ENCODE data around the gene TMEM187.
A peak's percentile ranks its signal among the peaks of the same experiment; 100 is the strongest.

Gene TMEM187

GRCh38 chrX:154006947-154007346, 34.4 kb downstream of the TMEM187 start:
- DNase-seq: no peak

GRCh38 chrX:154008521-154008920, 36.0 kb downstream of the TMEM187 start:
- DNase-seq: no peak

- DNase-seq: no peak
These were observed 38.0 kb downstream of the TMEM187 start for GRCh38 chrX:154010330-154011087.

GRCh38 chrX:154011376-154012335, 39.1 kb downstream of the TMEM187 start:
- no peak for DNase-seq

- no peak for DNase-seq
These were observed 39.9 kb downstream of the TMEM187 start for GRCh38 chrX:154012336-154012991.

GRCh38 chrX:154013001-154013421, 40.5 kb downstream of the TMEM187 start:
- no peak for DNase-seq

- DNase-seq: peak; percentile 63
These were observed 41.2 kb downstream of the TMEM187 start for GRCh38 chrX:154013614-154014360.

GRCh38 chrX:154014429-154015380, 42.2 kb downstream of the TMEM187 start:
- DNase-seq: no peak

GRCh38 chrX:154015581-154016264, 43.2 kb downstream of the TMEM187 start:
- DNase-seq: no peak

GRCh38 chrX:154016366-154017076, 44.0 kb downstream of the TMEM187 start:
- no peak for DNase-seq

- DNase-seq: no peak
These were observed 45.4 kb downstream of the TMEM187 start for GRCh38 chrX:154017766-154018517.

GRCh38 chrX:154018518-154019060, 46.0 kb downstream of the TMEM187 start:
- no peak for DNase-seq

- DNase-seq: no peak
These were observed 46.6 kb downstream of the TMEM187 start for GRCh38 chrX:154019061-154019621.

GRCh38 chrX:154019633-154020528, 47.3 kb downstream of the TMEM187 start, which contains the start of gene IRAK1:
IRAK1 (minus strand) TSS chrX:154019902; CDS start chrX:154019812, 90 bp downstream.
- peak; percentile 57 for DNase-seq

GRCh38 chrX:154020536-154021115, 48.1 kb downstream of the TMEM187 start:
- DNase-seq: no peak

- DNase-seq: no peak
These were observed 48.6 kb downstream of the TMEM187 start for GRCh38 chrX:154021131-154021611.

- DNase-seq: no peak
These were observed 49.6 kb downstream of the TMEM187 start for GRCh38 chrX:154022108-154022507.
